Tibial nerve (tissue), 3 donors: ENCODE measurements around the gene CCR4.

Experiments used
- POLR2A ChIP-seq, 2 donors: fragments of 450-650 bp; IDR thresholded peaks; one replicate each; pipeline ENCODE4 v1.6.1; 2017; ENCODE audit warnings: antibody characterized with exemption in 2 of 2, mild to moderate bottlenecking in 2 of 2, moderate library complexity in 2 of 2
- TF ChIP-seq, protein P1 (sequence below), 5 experiments: fragments of 200-600 bp in 3 of 5; fragments of 450-650 bp in 2 of 5; sonication (generic) in 3 of 5; IDR thresholded peaks; one replicate each; pipeline ENCODE4 v1.5.1; 2016 to 2019; ENCODE audit warnings: antibody characterized with exemption in 5 of 5, mild to moderate bottlenecking in 3 of 5, moderate library complexity in 2 of 5

DNA sequence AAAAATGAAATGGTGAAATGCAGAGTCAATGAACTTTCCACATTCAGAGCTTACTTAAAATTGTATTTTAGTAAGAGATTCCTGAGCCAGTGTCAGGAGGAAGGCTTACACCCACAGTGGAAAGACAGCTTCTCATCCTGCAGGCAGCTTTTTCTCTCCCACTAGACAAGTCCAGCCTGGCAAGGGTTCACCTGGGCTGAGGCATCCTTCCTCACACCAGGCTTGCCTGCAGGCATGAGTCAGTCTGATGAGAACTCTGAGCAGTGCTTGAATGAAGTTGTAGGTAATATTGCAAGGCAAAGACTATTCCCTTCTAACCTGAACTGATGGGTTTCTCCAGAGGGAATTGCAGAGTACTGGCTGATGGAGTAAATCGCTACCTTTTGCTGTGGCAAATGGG, 3.1 kb downstream of the CCR4 start:
- TF ChIP-seq, protein P1, sequence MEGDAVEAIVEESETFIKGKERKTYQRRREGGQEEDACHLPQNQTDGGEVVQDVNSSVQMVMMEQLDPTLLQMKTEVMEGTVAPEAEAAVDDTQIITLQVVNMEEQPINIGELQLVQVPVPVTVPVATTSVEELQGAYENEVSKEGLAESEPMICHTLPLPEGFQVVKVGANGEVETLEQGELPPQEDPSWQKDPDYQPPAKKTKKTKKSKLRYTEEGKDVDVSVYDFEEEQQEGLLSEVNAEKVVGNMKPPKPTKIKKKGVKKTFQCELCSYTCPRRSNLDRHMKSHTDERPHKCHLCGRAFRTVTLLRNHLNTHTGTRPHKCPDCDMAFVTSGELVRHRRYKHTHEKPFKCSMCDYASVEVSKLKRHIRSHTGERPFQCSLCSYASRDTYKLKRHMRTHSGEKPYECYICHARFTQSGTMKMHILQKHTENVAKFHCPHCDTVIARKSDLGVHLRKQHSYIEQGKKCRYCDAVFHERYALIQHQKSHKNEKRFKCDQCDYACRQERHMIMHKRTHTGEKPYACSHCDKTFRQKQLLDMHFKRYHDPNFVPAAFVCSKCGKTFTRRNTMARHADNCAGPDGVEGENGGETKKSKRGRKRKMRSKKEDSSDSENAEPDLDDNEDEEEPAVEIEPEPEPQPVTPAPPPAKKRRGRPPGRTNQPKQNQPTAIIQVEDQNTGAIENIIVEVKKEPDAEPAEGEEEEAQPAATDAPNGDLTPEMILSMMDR (IDR thresholded peaks at IDR 0.05) = no peak
- TF ChIP-seq POLR2A (IDR thresholded peaks at IDR 0.05) = no peak
